Measurements from ENCODE around the gene SHMT2. TPM values are rescaled to one million over a fixed set of nuclear protein-coding genes. Genes with fewer than 3 reads are reported as not detected.
A peak's percentile ranks its signal among the peaks of the same experiment; 100 is the strongest.

The SHMT2 gene
- total RNA-seq, result 100 to 1,000 TPM; 436 to 487 TPM

DNA sequence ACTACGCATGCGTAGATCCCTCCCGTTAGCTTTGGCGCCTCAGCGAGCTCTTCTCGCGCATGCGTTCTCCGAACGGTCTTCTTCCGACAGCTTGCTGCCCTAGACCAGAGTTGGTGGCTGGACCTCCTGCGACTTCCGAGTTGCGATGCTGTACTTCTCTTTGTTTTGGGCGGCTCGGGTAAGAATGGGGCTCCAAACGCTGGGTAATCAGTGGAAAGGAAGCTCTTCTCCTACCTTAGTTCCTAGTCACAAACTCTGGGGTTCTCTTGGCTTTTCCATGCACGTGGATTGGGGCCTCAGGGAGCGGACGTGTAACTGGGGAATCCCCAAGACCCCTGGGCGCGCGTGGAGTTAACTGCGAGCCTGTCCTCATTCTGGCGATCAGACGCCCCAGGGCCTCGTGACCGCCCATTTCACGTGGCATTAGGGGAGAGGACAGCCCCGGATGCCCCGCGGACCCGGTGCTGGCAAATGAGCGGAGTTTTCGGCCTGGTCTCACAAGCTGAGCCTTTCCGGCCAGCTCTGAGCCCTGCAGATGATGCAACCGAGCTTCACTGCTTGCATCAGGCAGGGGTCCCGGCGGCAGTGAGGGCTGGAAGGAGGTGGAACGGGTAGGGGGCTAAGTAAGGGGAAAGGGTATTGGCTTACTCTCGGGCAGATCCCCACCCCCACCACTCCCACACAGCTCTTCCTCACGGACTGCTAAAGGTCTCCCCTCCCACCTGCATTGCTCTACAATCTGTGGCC is at the start of gene SHMT2:
Gene SHMT2 (plus strand): TSS at position 78 of the 747 bp plus-strand sequence. CDS start 68 bp downstream, at position 146.
- Mint-ChIP-seq H3K4me1 (peaks cover 65% of the 10 kb centered on the region), H3K27ac (peak within 1 kb of the TSS; percentile 99), H3K27me3 (peaks cover 19% of the 10 kb centered on the region), H3K9me3 (ENCODE audit: low read depth) (no peaks in the 10 kb centered on the region), H3K36me3 (ENCODE audit: low read depth) (peaks cover 52% of the 10 kb centered on the region), H3K4me3 (peak within 1 kb of the TSS; percentile 100)
- peak; percentile 97 for DNase-seq
- intact Hi-C loops (cut with DNase I, micrococcal nuclease), result loop anchor here (1.0 to 10.0 kb wide), 5 partner anchors 9 to 595 kb away; partner anchors contain the start of genes BAZ2A (in 1 of the 2), LRP1 (in 1 of the 2) and NACA (in 1 of the 2)
- peak; percentile 73 for ATAC-seq
- ChIA-PET POLR2A (interaction anchor here (0.6 to 2.6 kb wide), 6 partner anchors 10 to 150 kb away, joined by 3 to 17 read pairs (median 4); partner anchors contain the start of gene STAT6), CTCF (interaction anchor here (0.5 to 10.5 kb wide), 17 partner anchors 11 to 840 kb away, joined by 3 to 282 read pairs (median 4); partner anchors contain the start of genes ARHGAP9, PIP4K2C and STAT6)

DNA sequence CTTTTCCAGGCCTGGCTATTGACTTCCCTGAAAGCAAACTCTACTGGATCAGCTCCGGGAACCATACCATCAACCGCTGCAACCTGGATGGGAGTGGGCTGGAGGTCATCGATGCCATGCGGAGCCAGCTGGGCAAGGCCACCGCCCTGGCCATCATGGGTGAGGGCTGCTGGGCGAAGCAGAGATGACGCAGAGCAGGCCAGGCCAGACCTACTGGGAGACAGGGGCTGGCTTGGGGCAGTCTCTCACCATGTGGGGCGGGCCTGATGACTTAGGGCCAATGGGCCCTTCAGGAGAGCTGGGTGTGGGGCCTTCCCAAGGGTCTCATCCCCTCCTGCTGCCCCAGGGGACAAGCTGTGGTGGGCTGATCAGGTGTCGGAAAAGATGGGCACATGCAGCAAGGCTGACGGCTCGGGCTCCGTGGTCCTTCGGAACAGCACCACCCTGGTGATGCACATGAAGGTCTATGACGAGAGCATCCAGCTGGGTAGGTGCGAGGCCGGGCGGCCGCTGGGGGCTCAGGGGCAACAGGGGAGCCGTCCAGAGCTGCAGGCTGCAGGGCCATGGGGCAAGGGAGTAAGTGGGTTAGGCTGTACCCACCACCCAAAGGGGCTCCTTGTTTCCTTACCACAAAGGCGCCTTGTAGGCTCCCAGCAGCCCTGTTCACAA is 49.1 kb upstream of the SHMT2 start:
- ChIA-PET POLR2A (interaction anchor here (1.1 kb wide), 1 partner anchor 68 kb away, joined by 6 read pairs; no protein-coding TSS in a partner anchor), CTCF (interaction anchor here (0.5 to 10.6 kb wide), 10 partner anchors 9 to 1464 kb away, joined by 3 to 156 read pairs (median 5); partner anchors contain the start of genes BLOC1S1, LRP1, SHMT2 and STAT6)
- intact Hi-C loops (cut with DNase I, micrococcal nuclease), result loop anchor here in 1 of 2 experiments (5.0 kb wide), 1 partner anchor 173 kb away; the partner anchor contains the start of gene ZBTB39
- no peaks in the 10 kb centered on the region for H3K9me3 Mint-ChIP-seq (ENCODE audit: low read depth)
- no peaks in the 10 kb centered on the region for H3K36me3 Mint-ChIP-seq (ENCODE audit: low read depth)
- H3K4me1 Mint-ChIP-seq, result peaks cover 2% of the 10 kb centered on the region
- H3K4me3 Mint-ChIP-seq, result no peak overlapping the region
- no peak for DNase-seq
- H3K27ac Mint-ChIP-seq, result no peak overlapping the region
- no peaks in the 10 kb centered on the region for H3K27me3 Mint-ChIP-seq
- no peak for ATAC-seq

DNA sequence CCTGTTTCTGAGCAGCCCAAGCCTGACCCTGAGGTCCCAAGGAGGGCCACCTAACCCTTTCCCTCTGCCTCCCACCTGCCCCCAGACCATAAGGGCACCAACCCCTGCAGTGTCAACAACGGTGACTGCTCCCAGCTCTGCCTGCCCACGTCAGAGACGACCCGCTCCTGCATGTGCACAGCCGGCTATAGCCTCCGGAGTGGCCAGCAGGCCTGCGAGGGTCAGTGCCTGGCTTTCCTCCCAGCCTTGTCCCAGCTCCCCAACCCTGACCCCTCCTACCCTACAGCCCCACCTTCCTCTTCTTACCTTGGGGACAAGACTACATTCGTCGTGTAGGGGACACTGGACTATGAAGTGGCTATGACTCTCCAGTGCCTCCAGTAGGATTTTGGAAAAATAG is 48.4 kb upstream of the SHMT2 start:
- ChIA-PET CTCF (interaction anchor here (0.8 to 10.6 kb wide), 10 partner anchors 8 to 112 kb away, joined by 3 to 156 read pairs (median 4); partner anchors contain the start of genes LRP1 and STAT6), POLR2A (no interaction called here)
- peaks cover 2% of the 10 kb centered on the region for H3K4me1 Mint-ChIP-seq
- H3K27ac Mint-ChIP-seq, result no peak overlapping the region
- intact Hi-C loops (cut with DNase I, micrococcal nuclease), result loop anchor here in 1 of 2 experiments (5.0 kb wide), 1 partner anchor 174 kb away; the partner anchor contains the start of gene ZBTB39
- no peaks in the 10 kb centered on the region for H3K9me3 Mint-ChIP-seq (ENCODE audit: low read depth)
- DNase-seq (no peak), ATAC-seq (no peak)
- H3K4me3 Mint-ChIP-seq, result no peak overlapping the region
- H3K27me3 Mint-ChIP-seq, result no peaks in the 10 kb centered on the region
- no peaks in the 10 kb centered on the region for H3K36me3 Mint-ChIP-seq (ENCODE audit: low read depth)

DNA sequence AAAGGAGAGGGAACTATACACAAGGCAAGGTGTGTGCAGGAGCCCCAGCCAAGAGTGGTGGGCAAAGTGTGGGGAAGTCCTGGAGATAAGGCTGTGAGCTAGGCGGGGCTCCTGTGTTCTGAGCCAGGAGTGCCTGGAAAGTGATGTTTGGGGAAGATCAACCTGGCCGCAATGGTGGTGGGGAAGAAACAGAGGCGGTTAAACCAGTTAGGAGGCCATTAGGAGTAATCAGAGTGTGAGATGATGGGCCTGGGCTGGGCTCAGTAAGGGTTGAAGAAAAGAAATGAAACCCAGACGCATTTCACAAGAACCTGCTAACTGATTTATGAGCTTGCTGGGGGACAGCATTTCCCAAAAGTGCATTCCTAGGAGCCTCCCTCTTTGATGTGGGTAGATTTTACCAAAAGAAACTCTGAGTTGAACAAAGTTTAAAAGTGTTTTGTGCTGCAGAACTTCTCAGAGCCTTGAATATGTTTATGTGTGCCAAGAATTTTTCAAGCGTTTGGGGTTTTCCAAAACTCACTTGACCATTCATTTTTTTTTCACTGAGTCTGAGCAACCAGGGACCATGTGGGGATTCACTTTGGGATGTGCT is 47.9 kb upstream of the SHMT2 start:
- intact Hi-C loops (cut with DNase I, micrococcal nuclease), result loop anchor here (2.0 to 5.0 kb wide), 3 partner anchors 61 to 174 kb away; partner anchors contain the start of gene ZBTB39 (in 1 of the 2)
- H3K27me3 Mint-ChIP-seq, result no peaks in the 10 kb centered on the region
- H3K36me3 Mint-ChIP-seq (ENCODE audit: low read depth), result no peaks in the 10 kb centered on the region
- H3K4me1 Mint-ChIP-seq, result peaks cover 2% of the 10 kb centered on the region
- H3K4me3 Mint-ChIP-seq, result no peak overlapping the region
- POLR2A ChIA-PET, result no interaction called here
- H3K27ac Mint-ChIP-seq, result no peak overlapping the region
- ATAC-seq (no peak), DNase-seq (no peak)
- H3K9me3 Mint-ChIP-seq (ENCODE audit: low read depth), result no peaks in the 10 kb centered on the region
- CTCF ChIA-PET, result interaction anchor here (0.6 to 10.6 kb wide), 10 partner anchors 9 to 428 kb away, joined by 3 to 156 read pairs (median 4); partner anchors contain the start of genes LRP1 and STAT6

DNA sequence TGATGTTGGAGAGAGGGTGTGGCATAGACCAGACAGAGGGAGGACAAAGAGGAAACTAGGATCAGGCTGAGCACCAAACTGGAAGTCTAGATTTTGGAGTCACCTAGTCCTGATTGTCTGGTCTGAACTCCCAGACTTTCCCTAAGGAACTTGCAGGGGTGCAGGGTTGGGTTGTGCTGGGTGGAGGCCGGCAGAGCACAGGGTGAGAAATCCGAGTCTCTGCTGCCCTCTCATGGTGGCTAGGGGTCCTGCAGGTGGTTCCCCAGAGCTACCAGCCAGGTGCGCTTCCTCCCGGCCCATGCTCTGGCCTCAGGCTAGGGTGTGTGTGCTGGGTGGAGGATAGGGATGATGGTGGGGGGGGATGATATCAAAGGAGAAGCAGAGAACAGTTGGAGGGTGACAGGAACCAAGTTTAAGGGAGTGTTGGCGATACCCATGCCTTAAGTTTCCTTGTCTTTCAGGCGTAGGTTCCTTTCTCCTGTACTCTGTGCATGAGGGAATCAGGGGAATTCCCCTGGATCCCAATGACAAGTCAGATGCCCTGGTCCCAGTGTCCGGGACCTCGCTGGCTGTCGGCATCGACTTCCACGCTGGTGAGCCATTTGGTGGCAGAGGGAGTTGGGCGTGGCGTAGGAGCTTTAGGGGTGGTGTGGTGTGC is 46.5 kb upstream of the SHMT2 start:
- Mint-ChIP-seq H3K27ac (no peak overlapping the region), H3K4me3 (no peak overlapping the region), H3K36me3 (ENCODE audit: low read depth) (no peaks in the 10 kb centered on the region), H3K9me3 (ENCODE audit: low read depth) (no peaks in the 10 kb centered on the region), H3K4me1 (peaks cover 2% of the 10 kb centered on the region), H3K27me3 (no peaks in the 10 kb centered on the region)
- DNase-seq, result peak; percentile 89
- ATAC-seq, result peak; percentile 99
- intact Hi-C loops (cut with DNase I, micrococcal nuclease), result loop anchor here (1.0 to 5.0 kb wide), 7 partner anchors 59 to 426 kb away; partner anchors contain the start of gene ZBTB39 (in 2 of the 2)
- ChIA-PET POLR2A (no interaction called here), CTCF (interaction anchor here (0.6 to 10.6 kb wide), 23 partner anchors 9 to 1151 kb away, joined by 3 to 156 read pairs (median 3); partner anchors contain the start of genes LRP1 and STAT6)

DNA sequence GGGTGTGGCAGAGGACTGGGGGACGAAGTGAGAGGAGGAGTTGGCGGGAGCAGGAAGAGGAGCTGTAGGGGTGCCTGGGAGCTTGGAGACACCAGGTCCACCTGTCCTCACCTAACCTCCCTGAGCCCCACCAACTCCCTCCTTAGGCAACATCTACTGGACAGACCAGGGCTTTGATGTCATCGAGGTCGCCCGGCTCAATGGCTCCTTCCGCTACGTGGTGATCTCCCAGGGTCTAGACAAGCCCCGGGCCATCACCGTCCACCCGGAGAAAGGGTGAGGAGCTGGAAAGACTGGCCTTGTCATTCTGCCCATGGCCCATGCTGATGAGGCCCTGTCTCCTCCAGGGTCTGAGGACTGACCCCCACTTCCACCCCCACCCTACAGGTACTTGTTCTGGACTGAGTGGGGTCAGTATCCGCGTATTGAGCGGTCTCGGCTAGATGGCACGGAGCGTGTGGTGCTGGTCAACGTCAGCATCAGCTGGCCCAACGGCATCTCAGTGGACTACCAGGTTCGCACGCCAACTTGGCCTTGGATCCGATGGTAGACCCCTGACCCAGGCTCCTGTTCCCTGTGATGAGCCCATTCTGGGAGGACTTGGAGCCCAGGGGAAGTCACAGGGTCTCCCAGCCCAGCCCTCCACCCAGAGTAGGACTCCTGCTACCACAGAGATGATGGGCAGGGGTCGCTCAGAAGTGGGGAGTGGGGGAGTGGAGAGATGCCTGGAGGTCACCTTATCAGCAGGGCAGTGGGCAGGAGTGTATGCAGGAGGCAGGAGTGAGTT is 45.4 kb upstream of the SHMT2 start:
- ChIA-PET CTCF (interaction anchor here (0.7 to 10.6 kb wide), 11 partner anchors 10 to 1152 kb away, joined by 3 to 156 read pairs (median 6); partner anchors contain the start of genes LRP1 and STAT6), POLR2A (no interaction called here)
- no peaks in the 10 kb centered on the region for H3K9me3 Mint-ChIP-seq (ENCODE audit: low read depth)
- H3K27me3 Mint-ChIP-seq, result no peaks in the 10 kb centered on the region
- H3K4me1 Mint-ChIP-seq, result peaks cover 2% of the 10 kb centered on the region
- intact Hi-C loops (cut with DNase I, micrococcal nuclease), result loop anchor here (1.0 to 5.0 kb wide), 7 partner anchors 59 to 427 kb away; partner anchors contain the start of gene ZBTB39 (in 2 of the 2)
- H3K4me3 Mint-ChIP-seq, result no peak overlapping the region
- ATAC-seq (no peak), DNase-seq (no peak)
- no peaks in the 10 kb centered on the region for H3K36me3 Mint-ChIP-seq (ENCODE audit: low read depth)
- H3K27ac Mint-ChIP-seq, result no peak overlapping the region

DNA sequence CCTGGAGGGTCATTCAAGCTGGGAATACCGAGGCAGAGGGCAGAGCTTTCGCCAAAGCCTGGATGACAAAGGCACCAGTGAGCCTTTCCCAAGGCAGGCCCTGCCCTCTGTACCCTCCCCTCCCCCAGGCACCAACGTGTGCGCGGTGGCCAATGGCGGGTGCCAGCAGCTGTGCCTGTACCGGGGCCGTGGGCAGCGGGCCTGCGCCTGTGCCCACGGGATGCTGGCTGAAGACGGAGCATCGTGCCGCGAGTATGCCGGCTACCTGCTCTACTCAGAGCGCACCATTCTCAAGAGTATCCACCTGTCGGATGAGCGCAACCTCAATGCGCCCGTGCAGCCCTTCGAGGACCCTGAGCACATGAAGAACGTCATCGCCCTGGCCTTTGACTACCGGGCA is 44.1 kb upstream of the SHMT2 start:
- Mint-ChIP-seq H3K36me3 (ENCODE audit: low read depth) (no peaks in the 10 kb centered on the region), H3K27me3 (no peaks in the 10 kb centered on the region), H3K4me3 (no peak overlapping the region), H3K27ac (no peak overlapping the region), H3K9me3 (ENCODE audit: low read depth) (no peaks in the 10 kb centered on the region), H3K4me1 (peaks cover 2% of the 10 kb centered on the region)
- CTCF ChIA-PET, result interaction anchor here (1.1 to 10.6 kb wide), 4 partner anchors 11 to 180 kb away, joined by 3 to 156 read pairs (median 14); partner anchors contain the start of gene LRP1
- intact Hi-C loops (cut with DNase I, micrococcal nuclease), result no loop called here
- ATAC-seq (no peak), DNase-seq (no peak)
- POLR2A ChIA-PET, result no interaction called here

DNA sequence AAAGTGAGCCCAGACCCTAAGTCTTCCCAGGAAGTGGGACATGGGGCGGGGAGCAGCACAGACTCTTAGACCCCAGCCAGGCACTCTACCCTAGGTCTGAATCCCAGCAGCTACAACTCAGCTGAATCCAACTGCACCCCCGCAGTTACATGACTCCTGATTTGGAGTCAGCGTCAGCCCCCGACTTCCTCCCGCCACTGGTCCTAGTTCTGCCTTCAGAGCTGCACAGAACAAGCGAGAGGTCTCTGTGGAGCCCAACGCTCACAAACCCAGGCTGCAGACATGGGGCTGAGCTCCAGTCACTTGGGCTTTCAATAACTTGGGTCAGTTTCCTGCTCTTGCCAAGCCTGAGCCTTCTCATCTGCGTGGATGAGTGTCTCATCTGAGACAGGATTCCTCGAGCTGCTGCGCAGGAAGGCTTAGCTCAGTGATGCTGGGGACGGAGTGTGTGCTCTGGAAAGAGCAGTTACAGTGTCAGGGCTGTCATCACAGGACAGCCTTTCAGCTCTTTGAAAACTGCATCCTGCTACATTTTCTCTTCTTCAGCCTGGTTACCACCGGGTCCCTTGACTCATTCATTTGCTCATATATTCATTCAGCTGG is 43.5 kb upstream of the SHMT2 start:
- ATAC-seq, result no peak
- no peak overlapping the region for H3K4me3 Mint-ChIP-seq
- no peaks in the 10 kb centered on the region for H3K9me3 Mint-ChIP-seq (ENCODE audit: low read depth)
- H3K36me3 Mint-ChIP-seq (ENCODE audit: low read depth), result no peaks in the 10 kb centered on the region
- ChIA-PET CTCF (interaction anchor here (0.6 to 10.6 kb wide), 10 partner anchors 13 to 428 kb away, joined by 3 to 156 read pairs (median 3); partner anchors contain the start of gene LRP1), POLR2A (no interaction called here)
- intact Hi-C loops (cut with DNase I, micrococcal nuclease), result no loop called here
- H3K27me3 Mint-ChIP-seq, result no peaks in the 10 kb centered on the region
- no peak for DNase-seq
- no peak overlapping the region for H3K27ac Mint-ChIP-seq
- H3K4me1 Mint-ChIP-seq, result peaks cover 2% of the 10 kb centered on the region

DNA sequence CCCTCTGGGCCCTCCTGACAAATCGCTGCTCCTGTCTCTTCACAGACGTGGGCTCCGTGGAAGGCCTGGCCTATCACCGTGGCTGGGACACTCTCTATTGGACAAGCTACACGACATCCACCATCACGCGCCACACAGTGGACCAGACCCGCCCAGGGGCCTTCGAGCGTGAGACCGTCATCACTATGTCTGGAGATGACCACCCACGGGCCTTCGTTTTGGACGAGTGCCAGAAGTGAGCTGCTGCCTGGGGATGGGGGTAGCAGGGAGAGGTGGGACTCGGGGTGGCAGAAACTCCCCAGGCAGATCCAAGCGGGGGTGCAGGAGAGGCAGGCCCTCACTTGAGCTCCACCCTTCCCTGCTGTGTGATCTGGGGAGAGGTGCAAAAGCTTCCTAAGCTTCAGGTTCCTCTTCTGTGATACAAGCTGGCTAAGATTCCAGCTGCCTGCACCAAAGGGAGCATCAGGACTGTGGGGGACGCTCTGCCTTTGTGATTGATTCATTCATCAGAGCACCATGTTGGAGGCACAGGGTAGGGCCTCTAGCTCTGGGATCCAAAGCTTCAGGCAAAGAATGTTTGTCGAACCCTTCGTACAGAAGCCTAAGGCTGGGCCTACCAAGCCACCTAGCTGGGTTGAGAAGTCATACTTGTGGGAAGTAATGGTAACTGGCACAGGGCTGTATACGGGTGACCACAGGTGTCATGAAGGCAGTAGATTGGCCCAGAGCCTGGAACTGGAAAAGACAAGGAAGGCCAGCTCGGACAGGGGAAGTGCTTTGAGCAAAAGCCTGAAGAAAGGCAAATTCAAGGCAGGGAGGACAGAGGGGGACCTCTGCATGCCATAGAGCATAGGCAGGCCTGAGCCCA is 42.1 kb upstream of the SHMT2 start:
- H3K9me3 Mint-ChIP-seq (ENCODE audit: low read depth), result no peaks in the 10 kb centered on the region
- no peaks in the 10 kb centered on the region for H3K36me3 Mint-ChIP-seq (ENCODE audit: low read depth)
- intact Hi-C loops (cut with DNase I, micrococcal nuclease), result no loop called here
- H3K4me1 Mint-ChIP-seq, result peaks cover 2% of the 10 kb centered on the region
- ChIA-PET CTCF (interaction anchor here (0.6 to 10.6 kb wide), 8 partner anchors 14 to 433 kb away, joined by 3 to 156 read pairs (median 4); partner anchors contain the start of gene LRP1), POLR2A (no interaction called here)
- H3K27me3 Mint-ChIP-seq, result no peaks in the 10 kb centered on the region
- no peak overlapping the region for H3K27ac Mint-ChIP-seq
- ATAC-seq, result no peak
- DNase-seq, result no peak
- H3K4me3 Mint-ChIP-seq, result no peak overlapping the region
